Stomach smooth muscle (tissue), 2 donors: ENCODE measurements around the gene ACAA1.
"Not testable (repeated sequence)": the region's sequence is repeated elsewhere in the genome, so short reads cannot be mapped to it uniquely, and the experiment has no call there.

Source experiments
- H3K27ac ChIP-seq: one replicate; pipeline ENCODE4 v1.7.0; 2013; ENCODE audit warnings: mild to moderate bottlenecking, low read length, inconsistent platforms
- H3K27me3 ChIP-seq, 2 donors: one replicate each; pipeline ENCODE4 v1.7.0; 2013; ENCODE audit warnings: low read length in 2 of 2; ENCODE audit not compliant: insufficient read depth in 2 of 2, control insufficient read depth in 1 of 2
- H3K36me3 ChIP-seq, 2 donors: one replicate each; pipeline ENCODE4 v1.7.0; 2013; ENCODE audit warnings: low read length in 2 of 2; ENCODE audit not compliant: control insufficient read depth in 2 of 2, insufficient read depth in 2 of 2
- H3K4me1 ChIP-seq: one replicate; pipeline ENCODE4 v1.7.0; 2013; ENCODE audit warnings: low read length; ENCODE audit not compliant: control insufficient read depth, insufficient read depth
- H3K4me3 ChIP-seq, 2 donors: one replicate each; pipeline ENCODE4 v1.7.0; 2013; ENCODE audit warnings: low read length in 2 of 2
- H3K9ac ChIP-seq, 2 donors: one replicate each; pipeline ENCODE4 v1.7.0; 2013; ENCODE audit warnings: low read length in 2 of 2, mild to moderate bottlenecking in 1 of 2
- H3K9me3 ChIP-seq, 2 donors: one replicate each; pipeline ENCODE4 v1.7.0; 2013; ENCODE audit warnings: low read length in 2 of 2; ENCODE audit not compliant: control insufficient read depth in 2 of 2
- donor health status: healthy.
- donor health status: Pancreatic carcinoma.

Gene ACAA1

DNA sequence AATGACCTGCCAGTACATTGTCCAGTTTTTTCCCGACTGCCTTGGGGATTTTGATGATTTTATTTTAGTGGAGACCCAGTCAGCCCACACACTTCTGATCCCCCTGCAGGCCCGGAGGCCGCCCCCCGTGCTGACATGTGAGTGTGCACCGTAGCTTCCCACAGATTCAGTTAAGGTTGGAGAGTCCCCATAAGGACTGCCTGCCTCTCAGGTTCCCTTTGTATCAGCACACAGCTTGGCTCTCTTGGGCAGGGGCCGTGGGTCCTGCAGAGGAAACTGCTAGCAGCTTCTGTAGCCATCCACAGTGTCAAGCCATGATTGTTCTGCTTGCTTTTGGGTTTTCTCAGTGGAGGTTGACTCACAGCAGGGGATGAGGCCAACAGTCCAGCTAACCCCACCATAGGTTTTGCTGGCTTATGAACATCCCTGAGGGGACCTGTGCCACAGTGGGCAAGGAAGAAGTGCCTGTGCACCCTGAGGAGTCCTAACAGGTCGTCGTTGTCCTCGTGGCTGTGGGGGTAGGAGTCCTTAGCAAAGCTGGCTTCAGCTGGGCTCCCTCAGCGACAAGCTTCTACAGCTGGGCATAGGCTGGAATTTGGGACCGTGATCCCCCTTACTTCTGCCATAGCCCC is 51.5 kb downstream of the ACAA1 start:
- Histone ChIP-seq H3K9me3 (peaks cover 3 to 8% of the 10 kb centered on the region in 2 donors), H3K4me3 (no peak overlapping the region), H3K9ac (no peak overlapping the region), H3K4me1 (peaks cover 2% of the 10 kb centered on the region), H3K36me3 (no peaks in the 10 kb centered on the region), H3K27ac (no peak overlapping the region), H3K27me3 (no peaks in the 10 kb centered on the region)

DNA sequence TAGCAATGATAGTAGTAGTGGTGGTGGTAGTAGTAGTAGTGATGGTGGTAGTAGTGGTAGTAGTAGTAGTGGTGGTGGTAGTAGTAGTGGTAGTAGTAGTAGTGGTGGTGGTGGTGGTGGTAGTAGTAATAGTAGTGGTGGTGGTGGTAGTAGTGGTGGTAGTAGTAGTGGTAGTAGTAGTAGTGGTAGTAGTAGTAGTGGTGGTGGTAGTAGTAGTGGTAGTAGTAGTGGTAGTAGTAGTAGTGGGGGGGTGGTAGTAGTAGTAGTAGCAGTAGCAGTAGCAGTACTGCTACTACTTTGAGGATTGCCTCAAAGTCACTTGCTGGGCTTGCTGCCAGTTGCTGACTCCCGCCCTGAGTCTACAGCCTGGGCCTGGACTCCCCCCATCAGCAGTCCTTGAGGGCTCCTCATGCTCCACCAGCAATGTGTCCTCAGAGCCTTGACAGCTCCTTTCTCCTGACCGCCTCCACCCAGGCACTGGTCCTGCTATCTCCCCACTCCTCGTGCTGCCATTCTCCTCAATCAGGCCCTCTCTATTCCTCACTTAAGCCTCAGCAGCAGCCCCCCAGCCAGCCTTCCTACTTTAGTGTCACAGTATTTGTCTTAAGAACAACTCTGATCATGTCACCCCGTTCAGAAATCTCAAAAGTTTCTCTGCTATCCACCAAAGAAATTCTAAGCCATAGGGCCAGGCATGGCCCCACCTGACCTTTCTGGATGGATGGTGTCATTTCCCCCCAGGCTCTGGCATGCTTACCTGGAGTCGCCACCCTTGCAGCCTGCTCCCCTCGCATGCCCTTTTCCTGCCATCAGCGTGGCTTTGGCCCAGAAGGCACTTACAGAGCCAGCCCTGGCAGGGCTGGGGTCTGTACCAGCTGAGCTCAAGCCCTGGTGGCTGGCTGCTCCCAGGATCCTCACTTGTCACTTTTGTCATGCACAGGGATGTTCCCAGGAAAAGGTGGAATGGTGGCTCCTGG is 52.3 kb downstream of the ACAA1 start:
- no peak overlapping the region for H3K27ac ChIP-seq
- H3K9me3 ChIP-seq, result peaks cover 3 to 8% of the 10 kb centered on the region in 2 donors
- H3K4me3 ChIP-seq, result peak overlapping the region in 1 of 2 donors; percentile 34
- H3K36me3 ChIP-seq, result no peaks in the 10 kb centered on the region
- no peaks in the 10 kb centered on the region for H3K27me3 ChIP-seq
- H3K9ac ChIP-seq, result no peak overlapping the region
- peaks cover 2% of the 10 kb centered on the region for H3K4me1 ChIP-seq

DNA sequence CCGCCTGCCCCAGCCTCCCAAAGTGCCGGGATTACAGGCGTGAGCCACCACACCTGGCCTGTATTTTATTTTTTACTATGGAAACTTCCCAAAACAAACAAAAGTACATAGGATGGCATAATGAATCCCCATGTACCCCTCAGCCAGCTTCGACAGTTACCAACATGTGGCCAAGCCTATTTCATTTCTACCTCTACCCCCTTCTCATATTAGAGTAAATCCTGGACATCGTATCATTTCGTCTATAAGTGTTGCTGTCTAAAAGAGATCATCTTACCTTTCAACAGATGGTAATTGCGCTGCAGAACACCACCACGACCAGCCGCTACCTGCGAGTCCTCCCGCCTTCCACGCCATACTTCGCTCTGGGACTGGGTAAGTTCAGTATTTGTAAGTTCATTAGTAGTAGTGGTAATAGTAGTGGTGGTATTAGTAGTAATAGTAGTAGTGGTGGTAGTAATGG is 53.0 kb downstream of the ACAA1 start:
- H3K27me3 ChIP-seq, result no peaks in the 10 kb centered on the region

DNA sequence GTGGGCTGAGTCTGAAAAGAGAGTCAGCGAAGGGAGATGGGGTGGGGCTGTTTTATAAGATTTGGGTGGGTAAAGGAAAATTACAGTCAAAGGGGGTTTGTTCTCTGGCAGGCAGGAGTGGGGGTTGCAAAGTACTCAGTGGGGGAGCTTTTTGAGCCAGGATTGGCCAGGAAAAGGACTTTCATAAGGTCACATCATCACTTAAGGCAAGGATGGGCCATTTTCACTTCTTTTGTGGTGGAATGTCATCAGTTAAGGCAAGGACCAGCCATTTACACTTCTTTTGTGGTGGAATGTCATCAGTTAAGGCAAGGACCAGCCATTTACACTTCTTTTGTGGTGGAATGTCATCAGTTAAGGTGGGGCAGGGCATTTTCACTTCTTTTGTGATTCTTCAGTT is 53.7 kb downstream of the ACAA1 start:
- H3K4me1 ChIP-seq, H3K4me3 ChIP-seq, H3K9ac ChIP-seq, H3K27ac ChIP-seq, H3K36me3 ChIP-seq, H3K27me3 ChIP-seq, H3K9me3 ChIP-seq: not testable (repeated sequence)

More for the DNA sequence above, 53.0 kb downstream of the ACAA1 start:
- H3K4me1 ChIP-seq, result peaks cover 2% of the 10 kb centered on the region
- H3K9me3 ChIP-seq, result peaks cover 3 to 8% of the 10 kb centered on the region in 2 donors
- H3K36me3 ChIP-seq, result no peaks in the 10 kb centered on the region
- no peak overlapping the region for H3K9ac ChIP-seq
- H3K27ac ChIP-seq, result no peak overlapping the region
- H3K4me3 ChIP-seq, result peak overlapping the region in 1 of 2 donors; percentile 34

DNA sequence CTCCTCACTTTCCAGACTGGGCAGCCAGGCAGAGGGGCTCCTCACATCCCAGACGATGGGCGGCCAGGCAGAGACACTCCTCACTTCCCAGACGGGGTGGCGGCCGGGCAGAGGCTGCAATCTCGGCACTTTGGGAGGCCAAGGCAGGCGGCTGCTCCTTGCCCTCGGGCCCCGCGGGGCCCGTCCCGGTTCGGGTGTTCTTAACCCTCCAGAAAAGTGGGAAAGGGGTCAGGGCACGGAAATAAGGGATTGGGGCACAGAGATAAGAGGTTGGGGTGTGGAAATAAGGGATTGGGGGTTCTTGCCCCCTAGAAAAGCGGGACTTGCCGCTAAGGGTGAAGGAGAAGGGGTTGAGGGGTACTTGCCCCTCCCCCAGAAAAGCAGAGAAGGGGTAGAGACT is 54.6 kb downstream of the ACAA1 start:
- H3K9ac ChIP-seq, H3K4me1 ChIP-seq, H3K4me3 ChIP-seq, H3K27me3 ChIP-seq, H3K27ac ChIP-seq, H3K36me3 ChIP-seq, H3K9me3 ChIP-seq: not testable (repeated sequence)

DNA sequence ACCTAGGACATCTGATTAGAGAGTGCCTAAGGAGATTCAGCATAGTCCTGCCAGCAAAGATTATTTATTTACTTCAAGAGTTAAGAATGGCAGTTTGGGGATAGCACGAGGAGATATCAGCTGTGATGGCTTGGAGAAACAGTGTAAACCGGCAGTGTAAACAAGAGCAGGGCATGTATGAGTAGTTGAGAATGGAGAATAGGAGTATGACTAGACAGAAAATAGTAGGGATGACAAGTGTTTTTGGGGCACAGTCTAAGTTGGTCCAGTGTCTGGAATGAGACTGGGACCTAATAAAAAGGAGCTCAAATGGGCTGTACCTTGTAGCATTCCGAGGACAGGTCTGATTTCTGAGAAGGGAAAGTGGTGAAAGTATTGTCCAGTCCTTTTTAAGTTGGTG is 59.9 kb downstream of the ACAA1 start:
- not testable (repeated sequence) for H3K4me1 ChIP-seq, H3K36me3 ChIP-seq, H3K9me3 ChIP-seq, H3K9ac ChIP-seq, H3K27ac ChIP-seq, H3K4me3 ChIP-seq, H3K27me3 ChIP-seq
